ENCODE measurements around the gene MYO1D. TPM values are rescaled to one million over a fixed set of nuclear protein-coding genes. Genes with fewer than 3 reads are reported as not detected.

The MYO1D gene
- total RNA-seq, 3 donors from 2014 or later: 166 to 495 (median 256) TPM

GRCh38 chr17:32523017-32523680, 353.8 kb downstream of the MYO1D start:
- intact Hi-C loops (cut with DNase I, micrococcal nuclease): no loop called here
- Histone ChIP-seq H3K36me3 (ENCODE audit: low read depth) (no peaks in the 10 kb centered on the region), H3K4me3 (no peak overlapping the region), H3K9me3 (no peaks in the 10 kb centered on the region), H3K4me1 (ENCODE audit: low read depth) (peaks cover 15% of the 10 kb centered on the region)
- ATAC-seq: peak; percentile 36
- TF ChIP-seq CTCF (IDR thresholded peaks at IDR 0.05): no peak
- DNase-seq: peak in 1 of 3 donors; percentile 31

DNA sequence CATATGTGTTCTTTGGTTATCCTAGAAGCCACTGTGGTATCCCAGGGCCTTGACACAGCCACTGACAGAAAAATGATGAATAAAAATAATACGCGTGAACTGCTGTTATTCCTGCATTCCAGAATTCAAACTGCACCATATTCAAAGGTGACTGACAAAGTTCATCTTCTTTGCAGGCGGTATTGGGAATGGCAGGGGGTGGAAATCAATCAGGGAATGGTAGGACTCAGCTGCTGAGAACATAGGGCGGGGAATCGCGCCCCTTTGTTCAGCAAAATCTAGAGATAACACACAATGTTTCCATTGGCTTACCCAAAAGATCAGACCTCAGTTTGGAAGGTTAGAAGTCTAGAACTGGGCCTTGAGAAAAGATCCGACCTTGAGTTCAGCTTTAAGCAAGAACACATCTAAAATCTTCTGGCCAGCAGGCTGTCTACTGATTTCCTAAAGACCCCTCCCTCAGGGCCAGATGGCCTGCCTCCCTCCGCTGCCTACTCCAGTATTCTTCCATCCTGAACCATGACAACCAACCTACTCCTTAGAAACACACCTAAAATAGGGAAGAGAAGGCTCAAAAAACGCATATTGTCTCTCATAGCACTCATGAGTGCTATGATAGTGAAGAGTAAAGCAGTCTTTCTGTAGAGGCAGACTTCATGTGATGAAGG, 356.1 kb downstream of the MYO1D start:
- Histone ChIP-seq H3K4me1 (ENCODE audit: low read depth) (peaks cover 15% of the 10 kb centered on the region), H3K9me3 (no peaks in the 10 kb centered on the region), H3K36me3 (ENCODE audit: low read depth) (no peaks in the 10 kb centered on the region), H3K4me3 (no peak overlapping the region)
- DNase-seq (no peak), ATAC-seq (no peak)
- intact Hi-C loops (cut with DNase I, micrococcal nuclease): no loop called here
- TF ChIP-seq CTCF (IDR thresholded peaks at IDR 0.05): no peak

- no peak for TF ChIP-seq CTCF (IDR thresholded peaks at IDR 0.05)
- peak in 1 of 3 donors; percentile 44 for DNase-seq
- H3K36me3 ChIP-seq (ENCODE audit: low read depth): no peaks in the 10 kb centered on the region
- peak; percentile 61 for ATAC-seq
- intact Hi-C loops (cut with DNase I, micrococcal nuclease): no loop called here
- no peak overlapping the region for H3K4me3 ChIP-seq
- H3K9me3 ChIP-seq: no peaks in the 10 kb centered on the region
- H3K4me1 ChIP-seq (ENCODE audit: low read depth): peaks cover 15% of the 10 kb centered on the region
These were observed 356.7 kb downstream of the MYO1D start for GRCh38 chr17:32520104-32520701.

GRCh38 chr17:32519228-32520103, 357.5 kb downstream of the MYO1D start:
- TF ChIP-seq CTCF (IDR thresholded peaks at IDR 0.05): no peak
- ATAC-seq: peak; percentile 84
- no peaks in the 10 kb centered on the region for H3K36me3 ChIP-seq (ENCODE audit: low read depth)
- peaks cover 15% of the 10 kb centered on the region for H3K4me1 ChIP-seq (ENCODE audit: low read depth)
- DNase-seq: peak in 2 of 3 donors; percentile 73 to 82
- intact Hi-C loops (cut with DNase I, micrococcal nuclease): no loop called here
- H3K9me3 ChIP-seq: no peaks in the 10 kb centered on the region
- no peak overlapping the region for H3K4me3 ChIP-seq

GRCh38 chr17:32518646-32519227, 358.2 kb downstream of the MYO1D start:
- intact Hi-C loops (cut with DNase I, micrococcal nuclease): no loop called here
- Histone ChIP-seq H3K4me1 (ENCODE audit: low read depth) (peaks cover 13% of the 10 kb centered on the region), H3K36me3 (ENCODE audit: low read depth) (no peaks in the 10 kb centered on the region), H3K9me3 (no peaks in the 10 kb centered on the region), H3K4me3 (no peak overlapping the region)
- no peak for TF ChIP-seq CTCF (IDR thresholded peaks at IDR 0.05)
- DNase-seq (no peak), ATAC-seq (no peak)
